GM18909 (cell line): ENCODE results near the gene UBE2O.
A peak's percentile ranks its signal among the peaks of the same experiment; 100 is the strongest.

Source experiments
- ATAC-seq: cut with Tn5 transposase; IDR thresholded peaks from one replicate; pipeline ENCODE4 v1.9.1; 2021; ENCODE audit warnings: mild to moderate bottlenecking; ENCODE audit not compliant: unreplicated experiment, poor library complexity

Gene UBE2O

GRCh38 chr17:76452660-76453430, at the start of gene UBE2O:
TSS of gene UBE2O (minus strand) at chr17:76453152. CDS start at chr17:76453141, 11 bp downstream.
- ATAC-seq, result peak; percentile 86

- no peak for ATAC-seq
Measured at GRCh38 chr17:76501827-76502307, 48.9 kb upstream of the UBE2O start.

- peak; percentile 79 for ATAC-seq
Measured at GRCh38 chr17:76501018-76501826, 48.3 kb upstream of the UBE2O start, which contains the start of gene RHBDF2. TSS of gene RHBDF2 (minus strand) at chr17:76501423. CDS start at chr17:76481524, 19,899 bp downstream.

DNA sequence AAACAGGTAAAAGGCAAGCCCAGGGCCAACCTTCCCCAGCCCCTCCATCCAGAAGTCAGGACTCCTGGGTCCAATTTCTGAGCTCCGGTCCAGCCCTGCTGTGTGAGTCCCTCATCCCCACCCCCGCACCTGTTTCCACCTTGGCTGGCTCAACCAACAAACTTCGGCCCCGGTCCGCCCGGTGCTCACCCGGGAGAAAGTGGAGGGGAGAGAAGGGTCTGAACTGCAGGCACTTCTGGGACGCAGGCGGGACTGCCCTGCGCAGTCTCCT, 47.7 kb upstream of the UBE2O start:
- no peak for ATAC-seq

DNA sequence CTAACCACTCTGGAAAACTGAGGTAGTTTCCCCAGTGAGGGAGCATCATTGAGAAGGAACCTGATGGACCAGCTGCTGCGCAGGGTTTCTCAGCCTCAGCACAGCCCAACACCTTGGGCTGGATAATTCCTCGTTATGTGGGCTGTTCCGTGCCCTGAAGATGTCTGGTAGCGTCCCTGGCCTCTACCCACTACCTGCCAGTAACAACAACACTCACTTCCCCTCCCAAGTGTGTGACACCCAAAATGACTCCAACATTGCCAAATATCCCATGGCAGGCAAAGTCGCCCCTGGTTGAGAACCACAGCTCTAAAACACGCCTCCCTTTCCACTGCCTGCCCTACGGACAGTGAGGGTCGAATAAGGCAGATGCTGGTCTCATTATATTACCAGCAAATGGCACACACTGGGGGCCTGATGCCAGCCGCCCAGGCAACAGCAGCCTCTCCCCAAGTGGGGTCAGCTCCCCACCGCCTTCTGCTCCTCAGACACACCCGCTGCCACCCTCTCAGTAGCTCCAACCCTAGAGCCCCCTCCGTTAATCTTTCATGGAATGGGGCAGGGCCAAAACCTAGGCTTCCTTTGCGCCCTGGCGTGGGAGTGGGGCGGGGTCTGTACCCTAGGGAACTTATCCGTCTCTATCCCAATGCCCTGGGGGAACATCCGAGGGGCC, 47.3 kb upstream of the UBE2O start:
- no peak for ATAC-seq

- ATAC-seq, result no peak
Measured at GRCh38 chr17:76499267-76499667, 46.3 kb upstream of the UBE2O start.

- ATAC-seq, result no peak
Measured at GRCh38 chr17:76498876-76499251, 45.9 kb upstream of the UBE2O start.

- no peak for ATAC-seq
Measured at GRCh38 chr17:76497979-76498875, 45.3 kb upstream of the UBE2O start.

GRCh38 chr17:76497699-76497978, 44.7 kb upstream of the UBE2O start:
- no peak for ATAC-seq

DNA sequence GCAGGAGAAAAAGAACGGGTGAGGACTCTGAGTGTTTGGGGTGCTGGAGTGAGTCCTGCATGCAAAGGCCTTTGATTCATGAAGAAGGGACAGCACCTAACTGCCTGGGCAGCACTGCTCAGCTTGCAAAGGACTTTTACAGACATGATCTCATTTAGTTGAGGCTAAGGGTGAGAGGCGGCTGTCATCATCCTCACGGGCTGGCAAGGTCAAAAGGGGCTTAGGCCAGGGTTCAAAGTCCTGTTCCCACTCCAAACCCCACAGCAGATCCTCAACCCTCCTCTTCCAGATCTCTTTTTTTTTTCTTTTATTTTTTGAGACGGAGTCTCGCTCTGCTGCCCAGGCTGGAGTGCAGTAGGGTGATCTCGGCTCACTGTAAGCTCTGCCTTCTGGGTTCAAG, 43.5 kb upstream of the UBE2O start:
- no peak for ATAC-seq

- no peak for ATAC-seq
Measured at GRCh38 chr17:76495663-76496400, 42.9 kb upstream of the UBE2O start.

GRCh38 chr17:76493505-76494167, 40.7 kb upstream of the UBE2O start:
- ATAC-seq, result no peak

GRCh38 chr17:76492989-76493501, 40.1 kb upstream of the UBE2O start:
- peak; percentile 48 for ATAC-seq

DNA sequence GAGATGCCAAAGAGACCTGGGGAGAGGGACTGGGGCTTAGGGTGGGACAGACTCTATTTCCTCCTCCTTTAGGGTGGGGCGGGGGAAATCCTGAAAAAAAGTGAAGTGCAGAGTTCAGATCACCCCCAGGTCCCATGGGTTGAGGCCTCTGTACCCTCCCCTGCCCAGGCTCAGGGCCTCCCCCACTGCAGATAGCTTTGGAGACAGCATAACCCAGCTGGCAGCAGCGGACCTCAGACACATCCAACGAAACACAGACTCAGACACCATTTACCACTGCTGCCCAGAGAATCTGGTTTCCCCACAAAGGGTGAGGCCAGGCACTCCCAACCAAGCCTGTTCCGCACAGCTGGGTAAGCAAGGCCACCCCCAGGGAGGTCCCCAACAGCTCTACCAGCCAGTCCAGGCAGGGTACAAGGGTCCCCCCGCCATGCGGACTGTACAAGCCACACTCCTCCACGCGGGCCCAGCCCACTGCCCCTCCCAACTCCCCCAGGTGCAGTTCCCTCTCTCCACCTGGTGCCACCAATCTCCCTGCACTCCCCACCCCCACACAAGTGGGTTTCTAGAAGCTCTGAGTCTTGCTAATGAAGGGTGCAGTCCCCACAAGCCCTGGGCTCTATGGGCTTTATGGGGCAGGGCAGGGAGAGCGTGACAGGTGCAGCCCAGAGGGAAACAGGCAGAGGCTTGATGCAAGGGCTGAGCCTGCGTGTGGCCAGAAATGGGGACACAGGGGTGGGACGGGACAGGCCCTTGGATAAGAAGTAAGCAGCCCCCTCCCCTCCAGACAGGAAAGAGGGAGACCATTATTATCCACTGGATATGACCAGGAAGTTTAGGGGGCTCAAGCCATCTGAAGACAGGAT, 39.4 kb upstream of the UBE2O start:
- ATAC-seq, result peak; percentile 34

GRCh38 chr17:76491271-76492122, 38.5 kb upstream of the UBE2O start:
- peak; percentile 8 for ATAC-seq

GRCh38 chr17:76490112-76490710, 37.3 kb upstream of the UBE2O start:
- no peak for ATAC-seq
